ENCODE results near the gene DACH2. TPM values are rescaled to one million over a fixed set of nuclear protein-coding genes. Genes with fewer than 3 reads are reported as not detected.

Gene DACH2
- total RNA-seq, 2 donors from 2014 or later = 0.23 to 0.40 TPM

- no peak for TF ChIP-seq POLR2AphosphoS5 (IDR thresholded peaks at IDR 0.05)
- TF ChIP-seq, protein P1, sequence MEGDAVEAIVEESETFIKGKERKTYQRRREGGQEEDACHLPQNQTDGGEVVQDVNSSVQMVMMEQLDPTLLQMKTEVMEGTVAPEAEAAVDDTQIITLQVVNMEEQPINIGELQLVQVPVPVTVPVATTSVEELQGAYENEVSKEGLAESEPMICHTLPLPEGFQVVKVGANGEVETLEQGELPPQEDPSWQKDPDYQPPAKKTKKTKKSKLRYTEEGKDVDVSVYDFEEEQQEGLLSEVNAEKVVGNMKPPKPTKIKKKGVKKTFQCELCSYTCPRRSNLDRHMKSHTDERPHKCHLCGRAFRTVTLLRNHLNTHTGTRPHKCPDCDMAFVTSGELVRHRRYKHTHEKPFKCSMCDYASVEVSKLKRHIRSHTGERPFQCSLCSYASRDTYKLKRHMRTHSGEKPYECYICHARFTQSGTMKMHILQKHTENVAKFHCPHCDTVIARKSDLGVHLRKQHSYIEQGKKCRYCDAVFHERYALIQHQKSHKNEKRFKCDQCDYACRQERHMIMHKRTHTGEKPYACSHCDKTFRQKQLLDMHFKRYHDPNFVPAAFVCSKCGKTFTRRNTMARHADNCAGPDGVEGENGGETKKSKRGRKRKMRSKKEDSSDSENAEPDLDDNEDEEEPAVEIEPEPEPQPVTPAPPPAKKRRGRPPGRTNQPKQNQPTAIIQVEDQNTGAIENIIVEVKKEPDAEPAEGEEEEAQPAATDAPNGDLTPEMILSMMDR (IDR thresholded peaks at IDR 0.05) = no peak
- TF ChIP-seq POLR2A (IDR thresholded peaks at IDR 0.05) = no peak
- no peaks in the 10 kb centered on the region for H3K27me3 ChIP-seq (replicated peaks; ENCODE audit: insufficient read depth)
- no peaks in the 10 kb centered on the region for H3K36me3 ChIP-seq
- no peak overlapping the region for H3K4me3 ChIP-seq
- H3K9me3 ChIP-seq = no peaks in the 10 kb centered on the region
- no peak for DNase-seq (ENCODE audit: low spot score)
- WGBS = 89% methylated on average over 3 of the region's 3 CpGs
- H3K4me1 ChIP-seq (replicated peaks) = no peaks in the 10 kb centered on the region
- no peak overlapping the region for H3K27ac ChIP-seq
- intact Hi-C loops (cut with DNase I) = no loop called here
These were observed 576.0 kb downstream of the DACH2 start for GRCh38 chrX:86724277-86724676.

DNA sequence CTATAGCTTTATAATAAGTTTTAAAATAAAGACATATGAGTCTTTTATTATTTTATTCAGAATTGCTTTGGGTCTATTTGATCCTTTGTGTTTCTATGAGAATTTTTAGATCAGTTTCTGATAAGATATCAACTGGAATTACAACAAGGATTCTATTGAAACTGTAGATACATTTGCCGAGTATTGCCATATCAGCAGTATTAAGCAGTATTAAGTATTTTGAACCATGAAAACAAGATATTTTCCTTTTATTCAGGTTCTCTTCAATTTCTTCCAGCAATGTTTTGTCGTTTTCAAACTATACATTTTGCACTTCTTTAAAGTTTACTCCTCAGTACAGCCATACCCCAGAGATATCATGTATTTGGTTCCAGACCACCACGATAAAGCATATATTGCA is 598.8 kb downstream of the DACH2 start:
- Histone ChIP-seq H3K36me3 (no peaks in the 10 kb centered on the region), H3K9me3 (no peaks in the 10 kb centered on the region), H3K4me1 (replicated peaks) (no peaks in the 10 kb centered on the region), H3K27ac (no peak overlapping the region), H3K4me3 (no peak overlapping the region), H3K27me3 (replicated peaks; ENCODE audit: insufficient read depth) (no peaks in the 10 kb centered on the region)
- no peak for TF ChIP-seq POLR2A (IDR thresholded peaks at IDR 0.05)
- TF ChIP-seq, protein P1 (IDR thresholded peaks at IDR 0.05) = no peak
- TF ChIP-seq POLR2AphosphoS5 (IDR thresholded peaks at IDR 0.05) = no peak
- WGBS = 88% methylated on average over 3 of the region's 3 CpGs
- intact Hi-C loops (cut with DNase I) = no loop called here
- DNase-seq (ENCODE audit: low spot score) = no peak

GRCh38 chrX:86805241-86805640 is 657.0 kb downstream of the DACH2 start:
- TF ChIP-seq, protein P1 (IDR thresholded peaks at IDR 0.05) = no peak
- TF ChIP-seq POLR2A (IDR thresholded peaks at IDR 0.05) (no peak), POLR2AphosphoS5 (IDR thresholded peaks at IDR 0.05) (no peak)
- intact Hi-C loops (cut with DNase I) = no loop called here
- no peaks in the 10 kb centered on the region for H3K27me3 ChIP-seq (replicated peaks; ENCODE audit: insufficient read depth)
- no peaks in the 10 kb centered on the region for H3K36me3 ChIP-seq
- WGBS = 66% methylated on average over 2 of the region's 2 CpGs
- no peak overlapping the region for H3K27ac ChIP-seq
- H3K4me3 ChIP-seq = no peak overlapping the region
- no peaks in the 10 kb centered on the region for H3K9me3 ChIP-seq
- no peaks in the 10 kb centered on the region for H3K4me1 ChIP-seq (replicated peaks)
- DNase-seq (ENCODE audit: low spot score) = no peak

DNA sequence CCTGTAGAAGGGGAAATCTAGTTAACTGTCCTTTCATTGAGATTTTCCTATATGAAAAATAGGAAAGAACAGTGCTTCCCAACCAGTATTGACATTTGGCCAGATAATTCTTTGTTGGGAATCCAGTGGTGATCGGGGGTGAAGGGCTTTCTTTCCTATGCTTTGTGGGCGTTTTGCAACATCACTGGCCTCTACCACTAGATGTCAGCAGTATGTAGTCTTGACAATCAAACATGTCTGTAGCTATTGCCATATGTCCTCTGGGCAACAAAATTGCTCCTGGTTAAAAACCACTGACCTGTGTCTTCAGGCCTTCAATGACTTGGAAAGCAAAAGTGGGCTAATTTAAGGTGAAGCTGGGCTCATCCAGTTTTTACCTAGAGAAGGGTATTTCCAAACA is 658.5 kb downstream of the DACH2 start:
- WGBS = 52% methylated on average over 2 of the region's 2 CpGs
- Histone ChIP-seq H3K36me3 (no peaks in the 10 kb centered on the region), H3K27ac (no peak overlapping the region), H3K27me3 (replicated peaks; ENCODE audit: insufficient read depth) (no peaks in the 10 kb centered on the region), H3K9me3 (no peaks in the 10 kb centered on the region), H3K4me1 (replicated peaks) (no peaks in the 10 kb centered on the region), H3K4me3 (no peak overlapping the region)
- DNase-seq (ENCODE audit: low spot score) = no peak
- intact Hi-C loops (cut with DNase I) = no loop called here
- TF ChIP-seq, protein P1 (IDR thresholded peaks at IDR 0.05) = no peak
- TF ChIP-seq POLR2AphosphoS5 (IDR thresholded peaks at IDR 0.05) (no peak), POLR2A (IDR thresholded peaks at IDR 0.05) (no peak)

GRCh38 chrX:86809651-86810050 is 661.4 kb downstream of the DACH2 start:
- Histone ChIP-seq H3K9me3 (no peaks in the 10 kb centered on the region), H3K4me3 (no peak overlapping the region)
- intact Hi-C loops (cut with DNase I) = no loop called here

More at GRCh38 chrX:86809651-86810050, 661.4 kb downstream of the DACH2 start:
- no peak for DNase-seq (ENCODE audit: low spot score)
- H3K4me1 ChIP-seq (replicated peaks) = no peaks in the 10 kb centered on the region
- WGBS = 25% methylated on average over 2 of the region's 2 CpGs
- H3K36me3 ChIP-seq = no peaks in the 10 kb centered on the region
- TF ChIP-seq POLR2A (IDR thresholded peaks at IDR 0.05) = no peak
- TF ChIP-seq POLR2AphosphoS5 (IDR thresholded peaks at IDR 0.05) = no peak
- TF ChIP-seq, protein P1 (IDR thresholded peaks at IDR 0.05) = no peak
- H3K27ac ChIP-seq = no peak overlapping the region
- H3K27me3 ChIP-seq (replicated peaks; ENCODE audit: insufficient read depth) = no peaks in the 10 kb centered on the region

All from prostate gland (tissue), 2 donors.